ENCODE data around the gene RNF180.

Gene RNF180

DNA sequence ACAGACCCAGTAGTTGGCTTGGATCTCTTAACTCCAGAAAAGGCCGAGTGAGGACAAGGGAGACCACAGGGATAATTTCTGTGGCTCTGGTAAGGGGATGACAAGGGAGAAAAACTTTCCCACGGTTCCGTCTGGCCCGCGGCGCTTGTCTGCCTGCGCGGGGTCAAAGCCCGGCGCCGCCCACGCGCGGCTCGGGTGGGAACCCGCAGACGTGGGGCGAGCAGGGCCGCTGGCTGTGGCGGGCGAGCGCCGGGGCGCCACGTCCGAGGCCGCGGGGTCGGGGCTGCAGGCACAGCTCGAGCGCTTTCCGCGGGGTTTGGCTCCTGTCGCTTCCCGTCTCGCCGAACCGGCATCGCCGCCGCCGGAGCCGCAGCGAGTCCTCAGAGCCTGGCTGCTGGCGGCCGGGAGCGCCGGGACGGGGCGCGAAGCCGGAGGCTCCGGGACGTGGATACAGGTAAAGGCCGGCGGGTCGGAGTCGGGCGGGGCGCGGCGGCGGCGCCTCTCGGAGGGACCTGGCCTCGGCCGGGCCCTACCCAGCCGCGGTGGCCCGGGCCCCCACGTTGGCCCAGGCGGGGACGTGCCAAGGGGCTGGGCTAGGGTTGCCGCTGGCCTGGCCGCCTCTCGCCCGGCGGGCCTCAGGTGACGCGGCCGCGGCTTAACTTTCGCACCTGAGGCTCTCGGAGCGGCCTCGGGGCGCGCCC, at the start of gene RNF180:
Gene RNF180, plus strand, starts transcription at position 344 of the 701 bp plus-strand sequence. CDS start 34,965 bp downstream, outside the sequence.
- ChIA-PET CTCF (no interaction called here), POLR2A (no interaction called here)
- no peak for DNase-seq (ENCODE audit: low read depth, low spot score)
- peak within 1 kb of the TSS; percentile 63 for H3K4me3 ChIP-seq (ENCODE audit: low read depth, low read length)
- no peak for TF ChIP-seq CTCF (IDR thresholded peaks at IDR 0.05; ENCODE audit: insufficient read depth, low read length, missing control alignments)

- ChIA-PET CTCF (no interaction called here), POLR2A (no interaction called here)
- TF ChIP-seq CTCF (IDR thresholded peaks at IDR 0.05; ENCODE audit: insufficient read depth, low read length, missing control alignments), result no peak
- no peak for DNase-seq (ENCODE audit: low read depth, low spot score)
- H3K4me3 ChIP-seq (ENCODE audit: low read depth, low read length), result no peak overlapping the region
Observed at GRCh38 chr5:64125521-64125920, 40.1 kb upstream of the RNF180 start.

- ChIA-PET POLR2A (no interaction called here), CTCF (no interaction called here)
- TF ChIP-seq CTCF (IDR thresholded peaks at IDR 0.05; ENCODE audit: insufficient read depth, low read length, missing control alignments), result no peak
- no peak overlapping the region for H3K4me3 ChIP-seq (ENCODE audit: low read depth, low read length)
- no peak for DNase-seq (ENCODE audit: low read depth, low spot score)
Observed at GRCh38 chr5:64126202-64126741, 39.4 kb upstream of the RNF180 start.

GRCh38 chr5:64140018-64140417, 25.6 kb upstream of the RNF180 start:
- ChIA-PET CTCF (no interaction called here), POLR2A (no interaction called here)
- TF ChIP-seq CTCF (IDR thresholded peaks at IDR 0.05; ENCODE audit: insufficient read depth, low read length, missing control alignments), result no peak
- no peak for DNase-seq (ENCODE audit: low read depth, low spot score)
- H3K4me3 ChIP-seq (ENCODE audit: low read depth, low read length), result no peak overlapping the region

GRCh38 chr5:64144425-64145215, 21.0 kb upstream of the RNF180 start:
- TF ChIP-seq CTCF (IDR thresholded peaks at IDR 0.05; ENCODE audit: insufficient read depth, low read length, missing control alignments), result no peak
- ChIA-PET CTCF (interaction anchor here (1.0 to 3.3 kb wide), 3 partner anchors 63 to 467 kb away, joined by 3 to 33 read pairs (median 11); no protein-coding TSS in a partner anchor), POLR2A (interaction anchor here (0.6 kb wide), 1 partner anchor 1702 kb away, joined by 3 read pairs; no protein-coding TSS in a partner anchor)
- no peak for DNase-seq (ENCODE audit: low read depth, low spot score)
- no peak overlapping the region for H3K4me3 ChIP-seq (ENCODE audit: low read depth, low read length)
